IMR-90 (cell line): ENCODE measurements around the gene PEF1. TPM values are rescaled to one million over a fixed set of nuclear protein-coding genes. Genes with fewer than 3 reads are reported as not detected.

Experiments
- polyA plus RNA-seq, 3 experiments: library from polyadenylated mRNA; depleted of rRNA; stranded (reverse); fragments of >200 nt; gene quantifications; 2 replicates each; pipeline ENCODE4 v1.2.3, GENCODE V29; 2012; ENCODE audit warnings: low replicate concordance in 1 of 3
- total RNA-seq: library from RNA; depleted of rRNA; stranded (reverse); fragments of >200 nt; gene quantifications from 2 replicates; pipeline ENCODE4 v1.2.3, GENCODE V29; 2012; rRNA removed

Gene PEF1
- total and polyA plus RNA-seq, 2 of the 4 experiments (the other 2 are of a cell fraction): 84.2 to 104 TPM

Other genes with a start within 250 kb of the PEF1 start
- 2.0 and 3.1 TPM in 2 replicates for gene SERINC2, start 231.7 kb downstream of the PEF1 start, total RNA-seq
- gene SERINC2, start 231.7 kb downstream of the PEF1 start, polyA plus RNA-seq (2012; rRNA removed): 59.5 and 64.8 TPM in 2 replicates
- gene TINAGL1, start 68.4 kb downstream of the PEF1 start, total RNA-seq: 0.54 and 0.56 TPM in 2 replicates
- gene TINAGL1, start 68.4 kb downstream of the PEF1 start, polyA plus RNA-seq (2012; rRNA removed): 1.4 and 1.5 TPM in 2 replicates
- not detected in 2 replicates for gene HCRTR1, start 27.2 kb downstream of the PEF1 start, total RNA-seq
- gene HCRTR1, start 27.2 kb downstream of the PEF1 start, polyA plus RNA-seq (2012; rRNA removed): not detected in 2 replicates
- 28.6 and 34.2 TPM in 2 replicates for gene COL16A1, start 59.1 kb upstream of the PEF1 start, total RNA-seq
- gene COL16A1, start 59.1 kb upstream of the PEF1 start, polyA plus RNA-seq (2012; rRNA removed): 62.8 and 65.2 TPM in 2 replicates
- gene ADGRB2, start 119.5 kb upstream of the PEF1 start, total RNA-seq: 2.2 and 2.5 TPM in 2 replicates
- gene ADGRB2, start 119.5 kb upstream of the PEF1 start, polyA plus RNA-seq (2012; rRNA removed): 11.9 TPM in 2 replicates
- gene SPOCD1, start 171.1 kb upstream of the PEF1 start, total RNA-seq: 42.2 and 59.7 TPM in 2 replicates
- 132 and 135 TPM in 2 replicates for gene SPOCD1, start 171.1 kb upstream of the PEF1 start, polyA plus RNA-seq (2012; rRNA removed)